Stimulated activated CD4-positive, alpha-beta T cell treated with anti-CD3 and anti-CD28 coated beads, Interleukin-2, amount 100 ng/mL, for 48 hours (primary cell): ENCODE data around the gene ITIH3.

ENCODE experiments used
- DNase-seq, 2 donors: peaks; one replicate each; pipeline ENCODE4 v3.0.0-alpha.2; 2020

The ITIH3 gene

DNA sequence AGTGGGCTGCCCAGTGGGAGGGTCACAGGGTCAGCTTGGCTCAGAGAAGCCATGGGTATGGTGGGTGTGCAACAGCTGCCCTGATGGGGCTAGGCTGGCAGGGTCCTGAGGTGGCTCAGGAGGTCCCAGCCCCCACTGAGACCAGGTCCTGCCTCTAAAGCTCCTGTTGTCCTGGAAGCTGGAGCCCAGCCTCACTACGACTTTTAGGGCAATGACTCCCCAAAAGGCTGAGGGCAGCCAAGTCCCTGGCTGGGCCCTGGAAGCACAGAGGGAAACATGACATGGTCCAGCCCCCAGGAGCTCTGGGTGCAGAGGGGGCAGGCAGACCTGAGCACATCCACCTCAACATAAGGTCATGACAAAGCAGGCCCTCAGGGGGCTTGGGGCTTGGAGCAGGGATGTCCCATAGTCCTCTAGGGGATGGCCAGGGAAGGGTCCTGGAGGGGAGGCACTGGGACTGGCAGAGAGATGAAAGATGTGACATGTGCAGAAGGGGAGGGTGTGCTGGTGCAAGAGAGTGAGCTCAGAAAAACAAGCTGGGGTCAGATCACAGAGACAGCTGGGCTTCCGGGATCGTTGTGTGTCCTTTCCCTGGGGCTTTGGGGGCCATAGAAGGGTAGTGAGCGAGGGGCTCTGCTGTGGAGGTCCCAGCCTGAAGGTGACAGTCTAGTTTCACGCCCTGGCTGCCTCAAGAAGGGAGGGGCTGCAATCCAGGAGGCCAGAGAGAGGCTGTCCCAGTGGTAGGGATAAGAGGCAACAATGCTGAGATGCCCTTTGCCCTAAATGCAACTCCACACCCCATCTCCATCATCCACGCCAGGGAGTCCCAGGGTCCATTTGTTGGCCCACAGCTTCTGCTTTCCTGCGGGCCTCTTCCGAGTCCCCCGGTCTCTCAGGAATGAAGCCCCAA, 639 bp upstream of the ITIH3 start:
- DNase-seq, result no peak

DNA sequence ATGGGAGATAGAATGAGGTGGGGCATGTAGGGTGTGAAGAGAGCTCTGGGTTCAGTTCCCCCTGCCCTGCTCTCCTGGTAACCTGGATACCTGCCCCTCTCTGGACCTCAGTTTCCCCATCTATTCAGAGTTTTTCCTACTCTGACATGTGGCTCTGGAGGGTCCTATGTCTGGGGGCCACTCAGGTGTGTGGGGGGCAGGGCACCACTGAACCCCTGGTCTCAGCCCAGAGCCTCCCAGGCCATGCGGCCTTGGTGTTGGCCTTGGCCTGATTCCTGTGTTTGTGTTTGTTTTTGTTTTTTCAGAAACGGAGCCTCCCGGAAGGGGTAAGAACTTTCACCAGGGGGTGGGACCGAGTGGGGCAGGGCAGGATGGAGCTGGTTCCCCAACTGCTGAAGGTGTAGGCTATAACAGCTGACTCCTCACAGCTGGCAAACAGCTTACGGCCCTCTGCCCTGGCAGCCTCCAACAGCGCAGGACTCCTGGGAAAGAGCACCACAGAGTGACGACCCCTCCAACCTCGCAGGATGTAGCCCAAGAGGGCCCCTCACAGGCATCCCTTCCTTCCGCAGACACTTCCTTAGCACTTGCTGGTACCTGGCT, 803 bp downstream of the ITIH3 start:
- DNase-seq, result no peak

DNA sequence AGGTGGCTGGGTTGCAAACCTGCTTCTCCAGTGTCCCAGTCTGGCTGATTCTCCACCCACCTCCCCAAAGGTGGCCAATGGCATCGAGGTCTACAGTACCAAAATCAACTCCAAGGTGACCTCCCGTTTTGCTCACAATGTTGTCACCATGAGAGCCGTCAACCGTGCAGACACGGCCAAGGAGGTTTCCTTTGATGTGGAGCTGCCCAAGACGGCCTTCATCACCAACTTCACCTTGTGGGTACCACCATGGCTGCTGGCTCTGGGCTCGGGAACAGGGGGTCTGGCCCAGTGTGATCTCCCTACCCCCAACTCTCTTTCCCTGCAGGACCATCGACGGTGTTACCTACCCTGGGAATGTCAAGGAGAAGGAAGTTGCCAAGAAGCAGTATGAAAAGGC, 1.8 kb downstream of the ITIH3 start:
- DNase-seq, result no peak

DNA sequence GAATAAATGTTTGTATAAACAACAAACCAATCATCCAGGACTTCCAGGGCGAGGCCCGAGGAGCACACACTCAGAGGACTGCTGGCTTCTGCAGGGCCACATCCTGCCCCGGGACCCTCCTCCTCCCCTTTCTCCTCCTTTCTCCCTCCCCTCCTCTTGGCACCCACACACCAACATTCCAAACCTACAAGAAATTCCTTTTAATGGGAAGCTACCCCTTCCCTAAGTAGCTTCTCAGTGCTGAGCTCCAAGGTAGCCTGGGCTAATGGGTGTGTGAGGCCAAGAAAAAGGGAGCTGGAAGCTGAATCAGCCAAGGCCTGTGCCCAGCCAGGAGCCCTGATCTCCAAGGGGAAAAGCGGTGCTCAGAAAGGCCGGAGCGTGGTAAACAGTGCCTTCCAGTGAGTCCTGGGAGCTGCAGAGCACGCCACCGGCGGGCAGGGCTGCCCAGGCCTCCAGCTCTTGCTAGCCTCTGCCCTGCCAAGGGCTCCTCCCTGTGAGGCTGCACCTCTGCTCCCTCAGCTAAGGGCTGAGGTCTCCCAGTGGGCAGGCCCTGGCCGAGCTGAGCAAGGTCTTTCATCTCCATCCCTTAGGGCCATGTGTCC, 3.9 kb downstream of the ITIH3 start:
- no peak for DNase-seq

DNA sequence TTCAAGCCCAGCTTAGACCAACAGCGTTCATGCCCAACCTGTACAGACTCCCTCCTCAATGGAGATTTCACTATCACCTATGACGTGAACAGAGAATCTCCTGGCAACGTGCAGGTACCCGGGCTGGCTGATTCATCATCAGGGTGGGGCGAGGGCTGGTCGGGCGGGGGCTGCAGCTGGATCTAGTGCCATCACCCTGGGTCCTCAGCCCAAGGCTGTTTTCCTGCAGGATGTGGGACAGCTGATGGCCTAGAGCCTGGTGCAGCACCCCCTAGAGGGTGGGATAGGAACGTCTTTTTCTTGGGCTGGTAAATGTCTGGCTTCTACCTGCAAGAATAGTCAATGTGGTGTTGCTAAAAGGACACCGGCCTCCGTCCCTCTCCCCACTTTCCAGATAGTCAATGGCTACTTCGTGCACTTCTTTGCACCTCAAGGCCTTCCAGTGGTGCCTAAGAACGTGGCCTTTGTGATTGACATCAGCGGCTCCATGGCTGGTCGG, 4.4 kb downstream of the ITIH3 start:
- DNase-seq, result peak; percentile 7 to 24

DNA sequence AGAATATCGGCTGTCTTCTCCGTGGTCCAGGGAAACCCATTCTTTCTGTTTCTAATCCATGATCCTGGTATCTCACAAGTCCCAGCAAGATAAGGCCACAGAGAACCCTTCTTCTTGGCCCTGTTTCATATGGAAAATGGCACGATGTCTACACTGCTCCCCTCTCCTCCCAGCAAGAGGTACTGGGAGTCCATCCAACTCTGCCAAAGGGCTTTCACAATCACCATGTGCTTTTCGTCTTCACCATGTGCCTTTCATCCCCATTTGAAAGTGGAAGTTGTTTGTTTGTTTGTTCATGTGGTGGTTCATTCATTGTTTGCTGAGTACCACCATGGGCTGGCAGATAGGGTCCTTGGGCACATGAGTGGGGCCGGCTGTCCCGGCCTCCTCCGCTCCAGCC, 5.5 kb downstream of the ITIH3 start:
- no peak for DNase-seq

DNA sequence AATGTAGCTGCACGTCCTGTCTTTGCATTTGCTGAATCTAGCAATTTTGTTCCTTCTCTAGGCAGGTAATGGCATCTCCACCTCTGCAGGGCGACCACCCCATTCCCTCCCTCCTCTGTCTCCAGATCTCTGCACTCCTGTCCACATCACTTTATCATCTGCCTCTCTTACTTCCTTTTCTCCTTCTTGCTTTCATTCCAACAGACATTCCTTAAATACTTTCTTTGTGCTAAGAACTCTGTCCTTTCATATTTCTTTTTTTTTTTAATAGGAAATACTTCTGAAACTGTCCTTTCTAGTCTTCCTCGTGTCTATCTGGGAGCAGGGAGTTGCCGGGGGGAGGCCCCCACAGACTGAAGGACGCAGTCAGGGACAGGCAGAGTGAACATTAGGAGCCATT, 7.2 kb downstream of the ITIH3 start:
- DNase-seq, result no peak

DNA sequence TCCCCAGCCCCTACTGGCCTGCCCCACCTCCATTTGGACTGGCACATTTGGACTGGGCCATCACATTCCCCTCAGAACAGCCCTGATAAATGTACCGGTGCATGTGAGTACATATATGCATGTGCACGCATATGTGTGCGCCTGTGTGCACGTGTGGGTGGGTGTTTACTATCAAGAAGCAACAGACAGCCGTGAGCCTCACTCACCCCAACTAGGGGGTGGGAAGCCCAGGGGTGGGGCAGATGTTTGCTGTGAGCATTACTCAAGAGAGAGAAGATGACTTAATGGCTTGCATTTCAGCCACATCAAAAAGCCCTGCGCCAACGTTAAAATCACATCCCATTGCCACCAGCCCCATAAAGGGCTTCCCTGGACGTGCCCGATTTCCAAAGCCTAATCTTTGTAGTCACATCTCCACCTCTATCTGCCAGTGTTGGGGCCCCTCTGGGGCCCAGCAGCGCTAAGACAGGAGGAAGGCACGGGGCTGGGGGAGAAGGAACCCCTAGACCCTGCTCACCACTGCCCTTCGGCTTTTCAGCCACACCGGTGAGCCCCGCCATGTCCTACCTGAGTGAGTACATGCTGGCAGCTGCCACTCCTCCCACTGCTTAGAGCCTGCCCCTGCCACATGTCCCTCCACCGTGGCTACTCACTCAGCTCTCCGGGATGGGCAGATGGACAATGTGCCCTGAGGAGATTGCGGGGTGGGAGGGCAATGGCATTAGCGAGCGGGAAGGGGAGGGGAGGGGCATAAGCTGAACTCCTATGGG, 10.9 kb downstream of the ITIH3 start:
- DNase-seq, result no peak

DNA sequence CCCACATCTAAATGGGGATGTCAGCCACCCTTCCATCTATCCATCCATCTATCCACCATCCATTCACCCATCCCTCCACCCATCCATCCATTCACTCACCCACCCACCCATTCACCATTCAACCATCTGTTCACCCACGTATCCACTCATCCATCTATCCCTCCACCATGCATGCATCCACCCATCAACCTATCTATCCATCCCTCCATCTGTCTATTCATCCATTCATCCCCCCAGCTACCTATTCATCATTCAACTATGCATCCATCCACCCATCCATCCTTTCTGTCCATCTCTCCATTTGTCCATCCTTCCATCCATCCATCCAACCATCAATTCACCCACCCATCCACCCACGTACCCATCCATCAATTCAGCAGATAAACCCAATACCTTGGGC, 14.6 kb downstream of the ITIH3 start:
- no peak for DNase-seq

DNA sequence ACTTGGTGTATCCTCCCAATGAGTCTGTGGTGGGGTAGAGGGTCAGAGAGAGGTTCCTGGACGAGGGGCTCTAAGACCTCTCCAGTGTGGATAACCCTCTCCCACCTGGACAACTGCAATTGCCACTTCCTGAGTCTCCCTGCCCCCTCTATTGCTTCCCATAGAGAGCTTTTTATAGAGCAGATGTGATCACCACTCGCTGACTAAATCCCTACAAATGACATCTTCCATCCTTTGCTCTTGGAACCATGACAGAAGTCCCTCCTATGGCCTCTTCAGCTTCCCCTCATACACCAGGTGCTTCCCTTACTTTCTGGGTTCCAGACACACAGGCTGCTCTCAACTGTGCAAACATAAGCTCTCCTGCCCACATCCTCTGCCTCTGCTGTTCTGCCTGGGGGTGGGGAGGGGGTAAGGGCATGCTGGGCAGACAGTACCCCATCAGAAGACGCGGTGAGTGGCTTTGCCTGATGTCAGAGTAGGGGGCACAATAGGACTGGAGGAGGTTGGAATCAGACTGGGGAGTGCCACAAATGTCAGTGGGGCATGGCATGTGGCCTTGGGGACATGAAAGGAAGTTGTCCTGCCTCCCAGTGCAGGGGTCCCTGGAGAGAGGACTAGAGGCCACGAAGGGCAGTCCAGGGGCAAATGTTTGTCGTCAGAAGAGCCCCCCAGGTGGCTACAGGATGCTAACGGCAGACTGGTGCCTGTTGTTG, 15.2 kb downstream of the ITIH3 start:
- no peak for DNase-seq

DNA sequence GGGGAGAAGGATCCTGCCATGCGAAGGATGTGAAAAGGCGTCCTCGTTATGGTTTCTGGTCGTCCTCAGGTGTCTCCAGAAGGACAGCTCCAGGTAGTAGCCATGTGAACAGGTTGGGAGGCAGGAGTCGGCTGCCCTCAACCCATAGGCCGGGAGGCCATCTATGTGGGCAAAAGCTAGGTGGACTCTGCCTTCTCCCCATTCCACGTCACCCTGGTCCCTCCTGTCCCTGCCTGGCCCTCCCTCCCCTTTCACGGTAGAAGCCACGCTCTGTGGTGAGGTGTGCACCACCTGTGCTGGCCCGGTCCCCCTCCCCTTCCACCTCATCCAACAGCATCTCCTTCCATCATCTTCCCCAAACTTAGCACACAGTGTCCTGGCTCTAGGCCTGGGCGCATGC, 16.3 kb downstream of the ITIH3 start:
- no peak for DNase-seq

DNA sequence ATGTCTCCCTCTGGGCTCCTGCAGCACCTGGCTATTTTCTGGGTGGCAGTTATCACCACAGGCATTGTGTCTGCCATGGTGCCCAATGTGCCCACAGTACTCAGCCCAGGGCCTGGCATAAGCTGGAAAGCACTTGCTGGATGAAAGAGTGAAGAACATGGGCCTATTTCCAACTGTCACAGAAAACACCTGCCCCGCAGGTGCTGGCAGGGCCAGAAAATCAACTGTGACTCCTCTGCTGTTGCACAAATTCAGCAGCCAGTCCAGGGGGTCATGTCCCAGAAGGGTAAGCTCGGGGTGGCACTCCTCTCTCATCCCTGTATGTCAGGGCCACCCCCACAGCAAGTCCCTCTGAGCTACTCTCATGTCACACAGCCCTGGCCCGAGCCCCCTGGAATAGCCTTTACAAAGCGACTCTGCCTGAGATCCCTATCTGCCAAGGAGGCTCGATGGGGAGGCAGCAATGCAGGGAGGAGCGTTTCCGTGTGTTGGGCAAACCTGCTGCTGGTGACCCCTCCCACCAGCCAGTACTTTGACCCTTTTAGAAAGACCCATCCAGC, 16.9 kb downstream of the ITIH3 start:
- DNase-seq, result no peak

DNA sequence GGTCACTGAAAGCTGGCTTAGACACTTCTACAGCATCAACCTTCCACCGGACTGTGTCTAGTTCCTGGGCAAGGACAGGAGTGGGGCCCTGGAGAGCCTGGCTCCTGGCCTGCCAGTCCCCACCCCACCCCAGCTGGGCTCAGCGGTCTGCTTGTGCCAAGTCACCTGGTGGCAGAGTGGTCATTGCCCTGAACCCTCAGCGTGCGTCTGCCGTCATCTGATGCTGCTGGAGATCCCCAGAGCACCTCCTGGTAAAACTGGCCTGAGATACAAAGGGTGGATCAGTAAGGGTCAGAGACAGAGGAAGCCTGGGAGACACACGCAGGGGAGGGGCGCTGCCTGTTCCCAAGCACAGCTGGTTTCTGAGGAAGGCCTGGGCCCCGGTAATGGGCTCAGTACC, 19.2 kb downstream of the ITIH3 start:
- no peak for DNase-seq

DNA sequence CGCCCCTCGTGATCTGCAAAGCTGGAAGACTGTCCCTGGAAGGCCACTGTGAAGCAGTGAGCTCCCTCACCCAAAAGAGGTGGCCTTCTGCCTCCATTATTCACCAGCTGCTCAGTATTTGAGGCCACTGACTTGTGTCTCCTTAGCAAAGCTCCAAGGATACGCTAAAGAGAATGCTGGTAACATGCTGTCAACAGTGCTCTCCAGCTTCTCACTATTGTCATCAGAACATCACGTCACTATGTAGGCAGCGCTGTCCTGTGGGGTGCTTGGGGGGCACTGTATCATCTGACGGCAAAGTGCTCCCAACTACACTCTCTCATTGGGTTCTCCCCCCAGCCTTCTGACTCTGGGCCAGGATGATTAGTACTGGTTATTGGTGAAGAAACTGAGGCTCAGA, 21.6 kb downstream of the ITIH3 start:
- no peak for DNase-seq

DNA sequence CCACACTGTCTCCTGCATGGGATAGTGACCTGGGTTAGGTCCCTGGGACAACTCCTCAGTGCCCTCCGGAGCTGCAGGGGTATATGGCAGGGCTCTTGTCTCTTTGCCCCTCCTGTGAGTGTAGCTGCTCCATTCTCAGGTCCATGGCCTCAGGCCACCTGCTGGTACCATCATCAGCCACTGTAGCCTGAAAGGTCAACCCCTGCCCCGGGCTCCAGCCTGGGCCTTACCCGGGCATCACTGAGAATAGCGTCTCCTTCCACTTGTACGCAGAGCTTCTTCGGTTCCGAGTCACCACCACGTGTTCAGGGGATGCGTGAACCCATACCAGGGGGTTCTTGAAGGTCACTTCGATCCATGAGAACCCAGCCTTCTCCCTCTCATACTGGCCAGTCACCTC, 22.1 kb downstream of the ITIH3 start:
- DNase-seq, result no peak

DNA sequence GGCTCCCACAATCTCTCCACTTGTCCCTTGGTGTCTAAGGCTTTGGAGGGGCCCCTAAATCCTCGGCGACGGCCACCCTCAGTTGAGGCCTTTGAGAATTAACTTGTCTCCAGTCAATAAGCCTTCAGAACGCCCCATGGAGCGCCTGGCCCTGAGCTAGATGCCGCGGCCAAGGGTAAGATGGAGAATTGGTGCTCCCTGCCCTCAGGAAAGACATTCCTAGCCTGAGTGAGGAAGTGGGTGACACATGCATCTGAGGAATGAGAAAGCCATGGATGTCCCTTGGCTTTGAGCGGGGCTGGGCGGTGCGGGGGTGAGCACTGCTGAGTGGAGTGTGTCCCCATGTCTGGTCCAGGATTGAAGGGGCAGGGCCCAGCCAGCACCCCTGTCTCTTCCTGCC, 22.6 kb downstream of the ITIH3 start:
- no peak for DNase-seq

DNA sequence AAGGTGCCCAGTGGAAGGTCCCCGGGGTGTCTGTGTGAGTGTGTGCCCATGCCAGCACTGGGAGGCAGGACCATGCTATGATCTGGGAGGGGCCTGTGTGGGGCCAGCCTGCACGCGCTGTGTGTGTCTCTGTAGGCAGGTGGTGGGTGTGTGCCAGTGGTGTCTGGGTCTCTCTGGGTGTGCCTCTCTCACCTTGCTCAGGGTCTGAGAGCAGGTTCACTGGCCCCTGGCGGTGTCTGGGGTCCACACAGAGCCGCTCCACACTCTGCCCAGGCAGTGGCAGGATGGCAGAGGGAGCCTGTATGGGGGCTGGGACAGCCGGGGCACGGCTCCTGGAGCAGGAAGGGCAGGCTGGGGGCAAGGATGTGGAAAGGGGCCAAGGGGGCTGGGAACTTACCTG, 23.3 kb downstream of the ITIH3 start:
- no peak for DNase-seq

DNA sequence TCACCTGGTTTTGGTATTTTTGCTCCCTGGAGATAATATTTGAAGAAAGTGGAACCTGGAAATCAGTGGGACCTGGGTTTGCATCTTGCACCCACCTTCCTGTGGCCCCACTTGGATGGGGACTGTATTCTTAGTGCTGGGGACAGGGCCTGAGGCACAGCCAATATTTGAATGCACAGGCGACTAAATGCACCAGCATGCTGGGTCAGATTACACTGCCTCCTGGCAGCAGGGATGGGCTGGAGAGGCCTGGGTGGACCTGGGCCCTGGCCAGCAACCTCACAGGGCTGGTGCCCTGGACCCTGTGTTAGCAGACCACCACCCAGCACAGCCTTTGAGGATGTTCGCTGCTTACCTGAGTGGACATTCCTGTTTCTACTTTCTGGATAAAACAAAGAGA, 25.3 kb downstream of the ITIH3 start:
- no peak for DNase-seq

DNA sequence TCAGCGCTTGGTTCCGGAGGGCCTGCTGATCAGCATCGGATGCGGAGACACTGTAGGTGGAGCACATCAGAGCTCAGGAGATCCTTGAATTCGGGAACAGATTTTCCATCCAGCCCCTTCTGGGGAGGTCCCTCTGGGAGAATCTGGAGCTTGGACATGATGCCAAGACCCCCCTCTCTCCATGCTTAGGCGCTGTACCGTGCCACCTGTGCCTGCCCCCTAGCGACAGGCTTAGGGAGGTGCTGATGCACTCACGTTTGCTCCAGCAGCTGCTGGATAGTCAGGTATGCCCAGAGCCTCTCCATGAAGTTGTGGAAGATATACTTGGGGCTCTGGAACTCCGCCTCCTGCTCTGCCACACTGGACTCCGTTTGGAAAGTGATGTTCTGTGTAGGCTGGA, 26.1 kb downstream of the ITIH3 start:
- peak; percentile 19 to 21 for DNase-seq

DNA sequence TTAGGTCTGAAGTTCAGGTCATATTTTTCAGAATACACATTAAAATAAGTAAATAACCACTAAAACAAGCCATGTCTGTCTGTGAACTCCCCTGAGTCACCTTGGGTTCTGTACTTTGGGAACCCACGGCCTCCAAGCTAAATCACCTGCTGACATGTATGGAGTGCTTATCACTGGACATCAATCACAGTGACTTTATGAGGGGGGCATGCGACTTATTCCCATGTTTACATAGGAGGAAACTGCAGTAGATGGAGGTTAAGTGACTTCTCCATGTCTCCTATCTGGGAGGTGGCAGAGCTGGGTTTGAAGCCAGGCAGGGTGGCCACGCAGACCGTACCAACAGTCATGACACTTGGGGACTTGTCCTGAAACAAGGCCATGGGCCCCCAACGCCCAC, 27.8 kb downstream of the ITIH3 start:
- DNase-seq, result no peak

DNA sequence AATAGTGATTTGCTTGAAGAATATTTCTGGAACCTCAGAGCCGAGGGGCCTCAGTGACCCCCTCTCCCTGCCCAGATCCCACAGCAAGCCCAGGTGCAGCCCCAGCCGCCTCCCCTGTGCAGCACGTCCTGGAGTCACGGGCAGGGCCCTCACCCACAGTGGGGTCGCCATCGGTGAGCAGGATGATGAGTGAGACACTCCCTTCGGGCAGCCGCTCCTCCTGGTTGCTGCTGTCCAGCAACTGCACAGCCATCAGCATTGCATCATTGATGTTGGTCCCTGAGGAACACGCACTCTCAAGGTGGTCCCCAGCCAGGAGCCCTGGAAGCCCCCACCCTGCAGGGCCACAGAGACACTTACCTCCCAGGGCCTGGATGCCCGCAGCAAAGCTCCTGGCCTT, 29.4 kb downstream of the ITIH3 start:
- no peak for DNase-seq

DNA sequence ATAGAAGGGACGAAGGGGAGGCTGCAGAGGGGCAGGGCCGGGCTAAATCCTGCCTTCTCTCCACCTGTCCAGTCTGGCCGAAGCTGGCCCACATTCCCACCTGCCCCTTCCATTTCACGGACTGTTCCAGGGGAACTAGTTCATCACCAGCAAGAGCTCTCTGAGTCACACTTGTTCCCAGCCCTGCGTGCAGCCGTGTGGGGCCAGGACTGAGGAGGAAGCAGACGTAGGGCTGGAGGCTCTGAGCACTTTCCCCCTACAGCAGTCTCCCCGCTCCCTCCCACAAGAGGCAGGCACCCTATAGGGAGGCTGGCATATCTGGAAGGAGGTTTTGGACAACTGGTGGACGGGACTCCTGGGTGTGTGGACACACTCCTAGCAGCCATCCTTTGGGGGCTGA, 32.8 kb downstream of the ITIH3 start:
- no peak for DNase-seq
